Retinal pigment epithelial cell (primary cell): ENCODE data around the gene NIPAL3.
A peak's percentile ranks its signal among the peaks of the same experiment; 100 is the strongest.

ENCODE experiments used
- DNase-seq: peaks from one replicate; pipeline ENCODE4 v3.0.0-alpha.2; 2010; ENCODE audit warnings: low read depth
- H3K4me3 ChIP-seq: 2 replicates; pipeline ENCODE4 v1.5.1; 2011; ENCODE audit warnings: mild to moderate bottlenecking, low read length, control low read depth, moderate library complexity
- CTCF ChIP-seq: conservative IDR thresholded peaks from 2 replicates; pipeline ENCODE4 v1.5.1; 2011; ENCODE audit warnings: low read depth, low read length, control low read depth, inconsistent platforms

The NIPAL3 gene

GRCh38 chr1:24415334-24415909 lies at the start of gene NIPAL3:
TSS of gene NIPAL3 (plus strand) at chr1:24415802. CDS start at chr1:24419548, 3,746 bp downstream.
- peak; percentile 99 for DNase-seq
- H3K4me3 ChIP-seq, result peak within 1 kb of the TSS; percentile 92
- peak; percentile 87 for TF ChIP-seq CTCF

- no peak overlapping the region for H3K4me3 ChIP-seq
- DNase-seq, result no peak
- no peak for TF ChIP-seq CTCF
Measured at GRCh38 chr1:24366707-24367106, 48.9 kb upstream of the NIPAL3 start.

DNA sequence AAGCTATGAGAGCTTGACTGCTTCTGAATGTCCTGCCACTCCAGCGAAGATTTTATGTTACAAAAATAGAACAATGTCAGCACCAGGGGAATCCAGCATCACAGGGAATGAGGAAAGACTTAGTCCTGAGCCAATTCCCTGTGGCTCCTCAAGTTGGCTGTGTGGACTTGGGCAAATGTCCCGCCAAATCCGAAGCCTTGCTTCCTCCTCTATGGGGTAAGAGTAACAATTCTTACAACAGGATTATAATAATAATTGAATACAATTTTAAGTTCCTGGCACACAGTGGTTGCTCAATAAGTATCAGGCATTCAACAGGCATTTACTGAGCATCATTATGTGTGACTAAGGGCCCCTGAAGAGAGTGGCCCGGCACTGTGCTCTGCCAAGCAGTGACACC lies 46.4 kb upstream of the NIPAL3 start:
- no peak for DNase-seq
- no peak overlapping the region for H3K4me3 ChIP-seq
- TF ChIP-seq CTCF, result no peak

DNA sequence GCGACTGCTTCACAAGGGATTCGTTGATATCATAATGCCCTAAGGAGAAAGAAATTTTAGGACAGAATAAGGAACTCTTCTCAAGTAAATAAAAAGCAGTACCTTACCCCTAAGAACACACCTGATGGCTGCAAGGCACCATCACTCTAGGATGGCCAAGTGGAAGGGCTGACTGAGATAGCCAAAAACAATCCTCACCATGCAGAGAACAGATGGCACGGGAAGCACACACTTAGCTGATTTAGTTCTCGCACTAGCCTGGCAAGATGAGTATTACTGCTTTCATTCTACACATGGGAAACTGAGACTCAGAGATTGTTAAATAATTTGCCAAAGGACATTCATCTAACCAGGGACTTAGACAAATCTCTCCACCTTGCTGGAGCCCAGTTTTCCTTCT lies 45.8 kb upstream of the NIPAL3 start:
- TF ChIP-seq CTCF, result no peak
- DNase-seq, result no peak
- no peak overlapping the region for H3K4me3 ChIP-seq

DNA sequence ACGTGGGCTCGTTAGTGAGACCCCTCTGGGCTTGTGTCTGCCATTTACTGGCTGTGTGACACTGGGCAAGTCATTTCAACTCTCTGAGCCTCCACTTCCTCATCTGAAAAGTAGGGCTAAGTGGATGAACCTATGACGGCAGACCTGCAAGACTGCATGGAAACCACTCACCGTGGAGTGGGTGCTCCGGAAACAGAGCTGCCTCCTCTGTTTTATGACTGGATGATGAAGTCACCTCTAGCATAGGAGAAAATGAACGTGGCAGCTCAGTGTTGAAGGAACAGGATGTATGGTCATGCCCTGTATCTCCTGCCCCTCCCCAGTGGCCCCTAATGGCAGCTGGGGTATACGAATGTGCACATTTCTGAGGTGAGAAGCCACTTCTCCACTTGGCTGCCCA lies 42.6 kb upstream of the NIPAL3 start:
- DNase-seq, result no peak
- H3K4me3 ChIP-seq, result no peak overlapping the region
- no peak for TF ChIP-seq CTCF

- no peak overlapping the region for H3K4me3 ChIP-seq
- TF ChIP-seq CTCF, result no peak
- no peak for DNase-seq
Measured at GRCh38 chr1:24373710-24374109, 41.9 kb upstream of the NIPAL3 start.

DNA sequence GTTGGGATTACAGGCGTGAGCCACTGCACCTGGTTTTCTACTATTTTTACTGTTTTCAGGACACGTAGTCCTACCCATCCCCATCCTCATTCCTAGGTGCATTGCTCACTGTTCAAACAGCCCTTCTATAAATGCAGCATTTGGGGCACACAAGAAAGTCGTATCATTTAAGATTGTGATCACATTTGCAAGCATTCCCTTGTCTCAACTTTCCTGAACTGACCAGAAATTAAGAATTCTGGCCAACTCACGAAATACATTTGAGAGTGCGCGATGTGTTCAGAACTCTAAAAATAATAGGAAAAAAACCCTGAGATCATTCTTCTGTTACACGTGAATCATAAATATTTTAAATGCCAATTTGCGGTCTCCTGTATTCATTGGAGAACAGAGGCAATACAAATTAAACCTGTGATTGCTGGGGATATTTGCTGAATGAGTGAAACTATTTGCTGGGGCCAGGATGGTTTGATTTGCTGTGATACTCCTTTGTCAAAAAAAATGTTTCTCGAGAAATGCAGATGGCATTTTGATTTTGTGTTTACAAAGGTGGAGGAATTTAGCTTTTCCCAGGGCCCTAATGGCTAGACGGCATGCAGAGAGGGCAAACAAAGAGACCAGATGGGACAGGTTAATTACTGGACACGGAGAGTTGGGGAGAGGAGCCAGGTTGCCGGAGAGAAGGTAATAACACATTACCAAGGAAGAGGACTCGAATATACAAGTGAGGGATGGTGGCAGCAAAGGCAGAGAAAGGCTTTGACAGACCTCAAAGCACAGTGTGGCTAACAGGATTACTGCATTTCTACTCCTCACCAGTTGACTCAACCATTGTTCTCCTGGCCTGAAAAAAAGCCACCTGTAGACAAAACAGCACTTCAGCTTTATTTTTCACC lies 40.5 kb upstream of the NIPAL3 start:
- TF ChIP-seq CTCF, result no peak
- no peak overlapping the region for H3K4me3 ChIP-seq
- DNase-seq, result no peak
